NCI-H82 treated with DMSO at 0.1 percent for 48 hours (cell line): Measurements from ENCODE around the gene RPUSD4.

Source experiments
- DNase-seq: peaks from one replicate; lab custom pipeline; 2025; ENCODE audit not compliant: unreplicated experiment; lab: John Stamatoyannopoulos, UW

Gene RPUSD4

GRCh38 chr11:126159719-126160344 is 51.6 kb downstream of the RPUSD4 start:
- DNase-seq: no peak

- DNase-seq: no peak
These were observed 53.2 kb downstream of the RPUSD4 start for GRCh38 chr11:126158054-126158791.

GRCh38 chr11:126157326-126158030 is 54.0 kb downstream of the RPUSD4 start:
- DNase-seq: no peak

GRCh38 chr11:126156814-126157213 is 54.6 kb downstream of the RPUSD4 start:
- DNase-seq: no peak

GRCh38 chr11:126155402-126156187 is 55.9 kb downstream of the RPUSD4 start:
- DNase-seq: no peak

GRCh38 chr11:126154691-126155090 is 56.8 kb downstream of the RPUSD4 start:
- DNase-seq: no peak

GRCh38 chr11:126153972-126154371 is 57.5 kb downstream of the RPUSD4 start:
- DNase-seq: no peak

- no peak for DNase-seq
These were observed 58.4 kb downstream of the RPUSD4 start for GRCh38 chr11:126153006-126153405.

GRCh38 chr11:126152586-126152985 is 58.9 kb downstream of the RPUSD4 start:
- DNase-seq: no peak

GRCh38 chr11:126152152-126152551 is 59.3 kb downstream of the RPUSD4 start:
- no peak for DNase-seq
